GM18498 (cell line): ENCODE results near the gene TOX3.
A peak's percentile ranks its signal among the peaks of the same experiment; 100 is the strongest.

Source experiments
- ATAC-seq: cut with Tn5 transposase; IDR thresholded peaks from one replicate; pipeline ENCODE4 v1.9.1; 2021; ENCODE audit warnings: mild to moderate bottlenecking, moderate library complexity; ENCODE audit not compliant: unreplicated experiment

Gene TOX3

GRCh38 chr16:52547004-52547833 is at the start of gene TOX3:
TSS of gene TOX3 (minus strand) at chr16:52547143. CDS start at chr16:52546723, 420 bp downstream.
- no peak for ATAC-seq

GRCh38 chr16:52592778-52593177 is 45.8 kb upstream of the TOX3 start:
- ATAC-seq, result no peak

GRCh38 chr16:52591934-52592592 is 45.1 kb upstream of the TOX3 start:
- ATAC-seq, result no peak

DNA sequence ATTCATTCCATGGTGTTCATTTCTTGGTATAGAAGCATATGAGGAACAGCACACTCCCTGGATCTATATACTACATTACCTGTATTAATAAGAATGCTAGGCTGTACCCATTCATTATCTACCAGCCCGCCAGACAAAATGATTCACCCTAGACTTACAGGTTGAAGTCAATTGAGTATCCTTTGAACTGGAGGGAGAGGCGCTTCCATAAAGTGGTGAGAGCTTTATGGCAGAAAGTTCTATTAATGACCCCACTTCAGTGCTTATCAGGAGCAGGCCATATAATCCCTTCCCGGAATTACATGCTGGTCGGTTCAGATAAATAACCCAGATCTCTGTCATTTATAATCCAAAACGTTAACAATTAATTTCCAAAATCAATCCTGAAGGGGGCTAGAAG is 44.5 kb upstream of the TOX3 start:
- no peak for ATAC-seq

DNA sequence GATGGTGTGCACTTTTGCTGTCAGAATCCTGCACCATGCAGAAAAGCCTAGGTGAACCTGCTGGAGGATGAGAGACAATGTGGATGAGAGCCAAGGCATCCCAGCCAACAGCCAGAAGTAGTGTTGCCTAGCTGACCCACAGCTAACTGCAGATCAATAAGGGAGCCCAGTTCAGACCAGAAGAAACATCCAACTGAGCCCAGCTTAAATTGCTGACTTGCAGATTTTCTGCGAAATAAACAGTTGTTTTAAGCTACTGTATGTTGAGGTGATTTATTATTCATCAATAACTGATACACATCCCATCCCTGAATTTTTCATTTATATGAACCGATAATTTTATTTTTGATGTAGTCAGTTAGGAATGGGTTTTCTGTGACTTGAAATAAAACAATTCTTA is 39.2 kb upstream of the TOX3 start:
- no peak for ATAC-seq

GRCh38 chr16:52584354-52585320 is 37.7 kb upstream of the TOX3 start:
- ATAC-seq, result no peak

DNA sequence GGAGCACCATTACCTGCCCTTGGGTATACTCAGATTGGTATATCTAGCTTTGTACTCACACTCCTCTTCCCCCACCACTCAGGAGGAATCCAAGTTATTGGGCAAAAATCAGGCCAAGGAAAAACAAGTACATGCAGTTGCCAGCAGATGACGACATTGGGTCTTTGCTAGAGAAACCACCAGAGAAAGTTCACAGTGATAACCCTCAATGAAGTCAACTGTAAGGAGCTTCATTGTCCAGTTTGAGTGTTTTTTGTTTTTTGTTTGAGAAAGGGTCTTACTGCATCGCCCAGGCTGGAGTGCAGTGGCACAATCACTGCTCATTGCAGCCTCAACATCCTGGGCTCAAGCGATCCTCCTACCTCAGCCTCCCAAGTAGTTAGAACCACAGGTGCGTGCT is 34.6 kb upstream of the TOX3 start:
- ATAC-seq, result no peak

DNA sequence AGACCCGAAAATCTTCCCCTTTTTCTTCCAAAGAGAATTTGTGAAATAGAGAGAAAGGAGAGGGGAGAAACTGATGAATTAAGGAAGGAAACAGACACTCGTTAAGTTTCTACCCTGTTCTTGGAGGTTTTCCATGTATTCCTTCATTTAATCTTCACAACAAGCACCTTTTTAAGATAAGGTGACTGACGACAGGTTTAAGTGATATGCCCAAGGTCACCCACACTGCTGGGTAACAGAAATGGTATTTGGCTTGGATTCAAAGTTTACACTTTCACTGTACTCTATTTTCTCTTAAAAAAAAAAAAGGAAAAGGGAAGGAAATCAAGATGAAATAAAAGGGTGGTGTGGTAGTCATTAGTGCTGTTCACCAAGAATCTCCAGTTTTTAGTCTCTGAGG is 33.5 kb upstream of the TOX3 start:
- ATAC-seq, result no peak

DNA sequence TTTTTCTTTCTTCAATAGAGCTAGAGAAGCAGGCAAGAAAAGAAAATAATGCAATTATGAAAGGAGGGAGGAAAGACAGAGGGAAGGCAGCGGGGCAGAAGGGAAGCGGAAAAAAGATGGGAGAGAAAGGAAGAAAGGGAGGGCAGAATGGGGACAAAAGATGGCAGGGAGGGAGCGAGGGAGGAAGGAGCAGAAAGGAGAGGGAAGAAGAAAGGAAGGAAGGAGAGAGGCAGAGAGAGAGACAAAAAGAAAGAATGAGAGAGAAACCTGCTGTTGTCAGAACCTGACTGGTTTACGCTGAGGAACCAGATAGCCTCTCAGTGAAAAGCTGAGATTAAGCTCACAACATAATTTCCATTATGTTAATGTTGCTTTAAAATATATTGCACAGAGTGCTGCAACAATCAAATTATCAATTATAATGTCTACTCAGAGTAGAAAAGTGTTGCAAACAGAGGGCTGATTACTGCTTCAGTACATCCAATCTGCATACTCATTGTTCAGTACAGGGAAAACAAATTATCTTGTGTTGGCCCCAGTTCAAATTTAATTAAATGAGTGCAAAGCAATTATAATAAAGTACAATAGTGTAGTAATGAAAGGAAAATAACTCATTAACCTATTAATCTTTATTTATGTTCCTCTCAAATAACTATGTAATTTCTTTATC is 32.0 kb upstream of the TOX3 start:
- no peak for ATAC-seq

DNA sequence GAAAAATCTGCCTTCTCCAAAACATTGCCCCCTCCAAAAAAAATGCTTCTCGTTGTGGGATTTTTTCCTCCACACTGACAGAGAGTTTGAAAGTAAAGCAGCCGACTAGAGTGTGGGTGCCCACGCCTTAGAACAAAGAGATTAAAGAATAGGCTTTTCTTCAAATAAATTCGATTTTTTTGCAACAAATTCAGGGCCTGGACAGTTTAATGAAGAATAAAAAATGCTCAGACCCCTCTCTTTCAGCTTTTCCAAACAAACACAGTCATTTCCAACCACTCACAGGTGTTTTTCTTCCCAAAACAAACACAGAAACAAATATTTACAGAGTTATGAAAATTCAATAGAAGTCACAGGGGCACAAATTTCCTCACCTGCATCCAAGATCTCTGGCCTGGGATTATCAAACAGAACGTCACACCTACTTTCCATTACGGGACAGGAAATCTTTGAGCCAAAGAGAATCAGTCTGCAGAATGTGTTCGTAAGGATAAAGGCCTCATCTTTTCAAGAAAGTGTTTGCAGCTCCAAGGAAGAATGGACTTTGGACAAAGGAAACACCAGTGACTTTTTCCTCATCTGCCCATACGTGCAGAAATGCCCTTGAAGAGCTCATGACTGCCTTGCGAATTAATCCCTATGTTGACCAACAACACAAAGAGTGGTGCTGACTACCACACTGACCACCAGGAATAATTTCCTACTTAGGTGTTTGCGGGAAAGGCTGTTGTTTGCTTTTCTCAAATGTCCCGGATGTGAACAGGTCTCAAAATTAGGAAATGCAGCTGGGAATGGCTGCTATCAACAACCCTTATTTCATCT is 31.3 kb upstream of the TOX3 start:
- no peak for ATAC-seq

DNA sequence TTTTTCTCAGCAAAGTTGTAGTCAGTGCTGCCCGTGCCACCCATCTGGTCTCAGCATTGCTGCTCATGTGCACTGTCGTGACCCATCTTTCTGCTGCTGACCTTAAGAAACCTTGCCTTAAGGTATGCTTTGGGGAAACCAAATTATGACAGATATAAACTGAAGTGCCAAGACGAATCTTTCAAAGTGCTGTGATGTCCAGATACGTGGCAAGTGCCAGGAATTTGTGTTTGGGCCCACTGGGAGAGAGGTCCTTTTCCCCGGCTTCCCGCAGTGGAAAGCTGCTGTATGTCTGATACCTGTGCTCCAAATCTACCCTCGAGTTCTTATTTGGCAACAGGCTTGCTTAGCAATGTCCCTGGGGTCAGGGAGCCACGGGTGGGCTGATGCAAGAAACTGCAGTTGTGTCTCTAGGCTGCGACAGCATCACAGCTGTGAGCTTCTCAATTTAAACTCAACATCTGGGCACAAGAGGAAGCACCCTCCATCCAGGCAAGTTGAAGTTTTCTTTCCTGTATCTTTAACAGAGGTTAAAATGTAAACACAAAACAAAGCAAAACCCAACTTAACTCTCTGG is 30.3 kb upstream of the TOX3 start:
- ATAC-seq, result no peak

DNA sequence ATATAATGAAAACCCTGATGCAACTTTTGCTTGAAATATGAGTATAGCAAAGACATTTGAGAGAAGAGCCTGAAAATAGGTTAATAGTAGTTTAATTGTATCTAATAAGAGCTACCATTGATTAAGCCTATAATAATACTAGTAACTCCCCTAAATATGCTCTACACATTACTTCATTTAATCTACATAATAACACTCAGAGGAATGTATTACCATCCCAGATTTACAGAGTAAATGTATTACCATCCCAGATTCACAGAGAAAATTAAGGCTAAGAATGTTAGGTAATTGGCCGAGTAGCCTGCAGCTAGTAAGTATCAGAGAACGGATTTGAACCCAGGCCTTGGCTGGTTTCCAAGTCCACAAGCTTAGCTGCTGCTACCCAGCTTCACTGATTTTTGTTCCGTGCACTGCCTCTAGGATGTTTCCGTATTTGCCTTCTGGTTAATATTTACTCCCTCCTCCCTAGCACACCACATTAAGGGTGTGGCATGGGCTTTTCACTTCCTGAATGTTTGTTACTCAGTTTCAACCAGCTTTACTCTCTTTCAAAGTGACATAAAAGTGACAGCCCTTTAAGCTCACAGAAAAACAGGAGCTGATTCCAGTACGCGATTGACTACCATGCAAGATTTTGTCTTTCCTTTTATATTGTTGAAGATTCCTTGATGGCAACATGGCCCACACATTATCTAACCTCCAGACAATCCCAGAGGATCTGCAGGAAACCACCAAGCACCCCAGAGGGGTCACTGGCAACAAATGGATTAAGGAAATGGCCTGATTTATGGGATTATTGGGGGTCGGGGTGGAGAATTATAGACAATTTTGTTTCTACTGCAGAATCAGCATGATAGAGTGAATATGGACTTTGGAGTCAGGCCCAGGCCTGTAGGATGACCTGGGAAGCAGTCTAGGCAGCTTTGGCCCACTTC is 26.7 kb upstream of the TOX3 start:
- peak; percentile 72 for ATAC-seq

GRCh38 chr16:52572656-52573055 is 25.7 kb upstream of the TOX3 start:
- no peak for ATAC-seq

DNA sequence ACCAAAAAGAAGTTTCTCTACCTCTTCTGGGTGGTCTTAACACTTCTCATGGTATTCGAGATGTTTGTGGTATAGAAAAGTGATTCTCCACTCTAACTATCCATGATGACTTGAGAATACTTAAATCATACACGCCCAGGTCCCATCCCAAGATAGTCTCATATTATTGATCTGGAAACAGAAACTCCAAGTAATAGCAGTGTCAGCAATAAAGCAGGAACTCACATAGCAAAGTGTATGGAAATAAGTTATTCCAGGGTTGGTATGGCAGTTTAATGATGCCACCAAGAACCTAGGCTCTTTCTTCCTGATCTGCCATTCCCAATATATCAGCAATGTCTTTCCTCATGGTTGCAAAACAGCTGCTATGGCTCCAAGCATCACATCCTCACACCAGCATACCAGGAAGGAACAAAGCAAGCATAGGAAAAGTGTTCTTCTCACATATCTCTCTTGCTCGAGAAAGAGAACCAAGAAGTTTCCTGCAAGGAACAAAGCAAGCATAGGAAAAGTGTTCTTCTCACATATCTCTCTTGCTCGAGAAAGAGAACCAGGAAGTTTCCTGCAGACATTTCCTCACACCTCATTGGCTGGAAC is 23.6 kb upstream of the TOX3 start:
- ATAC-seq, result no peak

- ATAC-seq, result no peak
These were observed 22.8 kb upstream of the TOX3 start for GRCh38 chr16:52569701-52570100.

DNA sequence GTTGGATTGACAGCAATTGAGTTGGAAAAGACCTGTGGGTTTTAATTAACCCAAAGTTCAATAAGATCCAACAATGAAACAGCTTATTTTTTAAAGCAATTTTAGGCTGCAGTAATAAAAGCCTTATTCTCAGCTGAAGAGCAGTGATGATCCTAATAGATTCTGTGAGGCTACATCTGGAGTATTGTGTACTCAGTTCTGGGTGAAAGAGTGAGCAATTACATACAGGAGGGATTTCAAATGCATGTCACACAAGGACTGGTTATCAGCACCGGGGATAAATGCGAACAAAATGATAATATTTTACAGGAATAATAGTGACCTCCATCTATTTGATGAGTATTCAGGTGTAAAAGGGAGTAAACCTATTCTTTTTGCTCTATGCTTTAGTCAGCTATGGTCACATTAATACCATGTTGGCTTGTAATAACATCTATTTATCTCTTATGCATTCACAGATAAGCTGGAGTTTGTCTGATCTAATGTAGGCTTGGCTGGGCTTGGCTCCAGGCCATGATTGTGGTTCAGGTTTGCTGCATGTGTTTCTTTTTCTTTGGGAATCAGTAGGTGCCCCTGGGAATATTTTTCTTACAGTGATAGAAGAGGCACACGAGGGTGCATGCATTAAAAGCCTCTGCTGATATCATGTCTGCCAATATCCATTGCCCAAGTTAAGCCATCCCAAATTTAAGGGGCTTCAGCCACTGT is 22.2 kb upstream of the TOX3 start:
- no peak for ATAC-seq

- ATAC-seq, result no peak
These were observed 21.6 kb upstream of the TOX3 start for GRCh38 chr16:52568495-52568894.
